C4-2B (cell line): ENCODE data around the gene ZNF320.
A peak's percentile ranks its signal among the peaks of the same experiment; 100 is the strongest.
"Not testable (repeated sequence)": the region's sequence is repeated elsewhere in the genome, so short reads cannot be mapped to it uniquely, and the experiment has no call there.

Source experiments
- H3K27ac ChIP-seq: fragments of 450-650 bp; 2 replicates; pipeline ENCODE4 v1.5.1; 2017
- ZFX ChIP-seq: fragments of 450-650 bp; IDR thresholded peaks from 2 replicates; pipeline ENCODE4 v1.6.1; 2017
- TF ChIP-seq, protein P1 (sequence below): fragments of 450-650 bp; conservative IDR thresholded peaks from 2 replicates; pipeline ENCODE4 v1.5.1; 2017; ENCODE audit warnings: mild to moderate bottlenecking

The ZNF320 gene

DNA sequence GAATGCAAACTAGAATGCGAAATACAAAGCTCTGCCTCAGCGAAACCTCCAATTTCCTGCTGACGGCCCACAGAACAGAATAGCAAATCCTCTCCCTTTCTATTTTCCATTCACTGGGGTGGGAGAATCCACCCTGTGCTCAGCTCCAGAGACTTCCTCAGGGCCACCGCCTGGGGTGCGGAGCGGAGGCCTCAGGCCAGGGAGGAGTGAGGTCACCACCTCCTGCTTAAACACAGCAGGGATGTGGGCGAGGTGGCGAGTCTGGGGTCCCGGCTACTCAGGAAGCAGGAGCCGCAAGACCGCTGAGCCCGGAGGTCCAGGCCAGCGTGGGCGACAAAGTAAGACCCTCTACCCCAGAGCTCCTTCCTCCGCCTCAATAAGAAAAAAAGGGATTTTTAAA, 666 bp upstream of the ZNF320 start:
- peak overlapping the region; percentile 97; the same call in 1 of the 2 replicates for H3K27ac ChIP-seq
- no peak for TF ChIP-seq ZFX
- TF ChIP-seq, protein P1, sequence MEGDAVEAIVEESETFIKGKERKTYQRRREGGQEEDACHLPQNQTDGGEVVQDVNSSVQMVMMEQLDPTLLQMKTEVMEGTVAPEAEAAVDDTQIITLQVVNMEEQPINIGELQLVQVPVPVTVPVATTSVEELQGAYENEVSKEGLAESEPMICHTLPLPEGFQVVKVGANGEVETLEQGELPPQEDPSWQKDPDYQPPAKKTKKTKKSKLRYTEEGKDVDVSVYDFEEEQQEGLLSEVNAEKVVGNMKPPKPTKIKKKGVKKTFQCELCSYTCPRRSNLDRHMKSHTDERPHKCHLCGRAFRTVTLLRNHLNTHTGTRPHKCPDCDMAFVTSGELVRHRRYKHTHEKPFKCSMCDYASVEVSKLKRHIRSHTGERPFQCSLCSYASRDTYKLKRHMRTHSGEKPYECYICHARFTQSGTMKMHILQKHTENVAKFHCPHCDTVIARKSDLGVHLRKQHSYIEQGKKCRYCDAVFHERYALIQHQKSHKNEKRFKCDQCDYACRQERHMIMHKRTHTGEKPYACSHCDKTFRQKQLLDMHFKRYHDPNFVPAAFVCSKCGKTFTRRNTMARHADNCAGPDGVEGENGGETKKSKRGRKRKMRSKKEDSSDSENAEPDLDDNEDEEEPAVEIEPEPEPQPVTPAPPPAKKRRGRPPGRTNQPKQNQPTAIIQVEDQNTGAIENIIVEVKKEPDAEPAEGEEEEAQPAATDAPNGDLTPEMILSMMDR, result no peak

DNA sequence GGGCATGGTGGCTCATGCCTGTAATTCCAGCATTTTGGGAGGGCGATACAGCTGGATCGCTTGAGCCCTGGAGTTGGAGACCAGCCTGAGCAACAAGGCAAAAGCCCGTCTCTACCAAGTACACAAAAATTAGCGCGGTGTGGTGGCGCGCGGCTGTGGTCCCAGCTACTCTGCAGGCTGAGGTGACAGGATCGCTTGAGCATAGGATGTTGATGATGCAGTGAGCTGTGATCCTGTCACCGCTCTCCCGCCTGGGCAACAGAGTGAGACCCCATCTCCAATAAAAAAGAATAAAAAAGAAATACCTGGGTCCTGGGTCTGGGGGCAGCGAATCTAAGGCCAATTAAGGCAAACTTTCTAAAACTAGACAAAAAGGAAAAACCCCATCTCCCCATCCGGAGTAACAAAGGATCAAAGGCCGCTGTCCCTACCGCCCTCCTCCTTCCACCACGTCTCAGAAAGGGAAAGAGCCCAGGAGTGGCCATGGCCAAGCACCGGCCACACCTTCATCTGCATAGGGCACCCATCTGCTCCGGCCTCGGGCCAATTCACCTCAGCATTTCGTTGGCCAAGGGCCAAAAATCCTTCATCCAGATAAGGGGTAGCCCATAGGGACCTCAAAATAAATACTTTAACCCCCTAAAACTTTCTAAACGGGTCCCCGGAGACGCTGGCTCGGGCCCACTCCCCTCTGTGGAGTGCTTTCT, 851 bp downstream of the ZNF320 start:
- peak overlapping the region; percentile 97 for H3K27ac ChIP-seq
- TF ChIP-seq, protein P1, result no peak
- TF ChIP-seq ZFX, result no peak

DNA sequence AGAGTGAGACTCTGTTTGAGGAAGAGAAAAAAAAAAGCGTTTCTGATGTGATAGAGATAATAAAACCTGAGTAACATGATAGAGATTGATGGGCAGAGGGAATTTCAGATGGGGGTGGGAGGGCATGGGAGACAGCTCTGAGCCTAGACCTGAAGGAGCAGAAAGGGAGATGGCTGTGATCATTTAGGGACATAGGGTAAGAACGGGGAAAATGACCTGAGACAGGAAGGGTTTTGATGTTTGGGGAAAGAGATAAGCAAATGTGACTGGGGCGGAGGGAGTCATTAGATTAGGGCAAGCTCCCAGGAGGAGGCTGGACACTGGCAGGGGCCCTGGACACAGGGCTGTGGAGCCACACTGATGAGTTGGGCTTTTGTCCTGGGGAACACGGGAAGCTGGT, 6.1 kb downstream of the ZNF320 start:
- H3K27ac ChIP-seq, result no peak overlapping the region

DNA sequence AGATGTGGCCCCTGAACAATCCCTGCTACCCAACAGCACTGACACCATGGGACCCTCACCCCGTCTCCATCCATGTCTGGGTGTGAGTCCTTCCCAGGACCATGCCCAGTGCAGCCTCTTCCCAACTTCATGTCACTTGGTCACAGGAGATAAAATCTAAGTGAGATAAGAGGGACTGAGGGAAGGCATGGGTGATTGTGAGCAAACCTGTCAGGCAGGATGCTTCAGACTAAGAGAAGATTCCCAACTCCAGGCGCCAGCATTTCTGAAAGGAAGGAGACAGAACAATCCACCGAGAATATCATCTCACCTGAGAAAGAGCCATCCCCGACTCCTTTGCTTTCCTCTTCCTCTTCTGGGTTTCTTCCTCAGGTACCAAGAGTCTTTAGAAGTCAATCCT, 7.5 kb downstream of the ZNF320 start:
- H3K27ac ChIP-seq, result peak overlapping the region; percentile 31; the same call in 1 of the 2 replicates
- TF ChIP-seq, protein P1, result no peak
- no peak for TF ChIP-seq ZFX

More for the DNA sequence above, 6.1 kb downstream of the ZNF320 start:
- TF ChIP-seq, protein P1, result no peak
- no peak for TF ChIP-seq ZFX

DNA sequence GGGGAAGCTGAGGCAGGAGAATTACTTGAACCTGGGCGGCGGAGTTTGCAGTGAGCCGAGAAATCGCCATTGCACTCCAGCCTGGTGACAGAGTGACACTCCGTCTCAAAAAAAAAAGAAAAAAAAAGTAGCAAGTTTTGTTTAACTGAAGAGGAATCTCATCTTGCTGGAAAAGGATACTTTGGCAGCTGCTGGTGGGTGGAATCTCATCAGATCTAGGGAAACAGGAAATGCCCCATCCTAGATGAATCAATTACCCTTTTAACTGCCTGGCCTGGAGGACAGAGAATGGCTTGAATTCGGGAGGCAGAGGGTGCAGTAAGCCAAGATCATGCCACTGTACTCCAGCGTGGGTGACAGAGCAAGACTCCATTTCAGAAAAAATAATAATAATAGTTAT, 8.4 kb downstream of the ZNF320 start:
- TF ChIP-seq, protein P1, result no peak
- TF ChIP-seq ZFX, result no peak
- H3K27ac ChIP-seq, result no peak overlapping the region

DNA sequence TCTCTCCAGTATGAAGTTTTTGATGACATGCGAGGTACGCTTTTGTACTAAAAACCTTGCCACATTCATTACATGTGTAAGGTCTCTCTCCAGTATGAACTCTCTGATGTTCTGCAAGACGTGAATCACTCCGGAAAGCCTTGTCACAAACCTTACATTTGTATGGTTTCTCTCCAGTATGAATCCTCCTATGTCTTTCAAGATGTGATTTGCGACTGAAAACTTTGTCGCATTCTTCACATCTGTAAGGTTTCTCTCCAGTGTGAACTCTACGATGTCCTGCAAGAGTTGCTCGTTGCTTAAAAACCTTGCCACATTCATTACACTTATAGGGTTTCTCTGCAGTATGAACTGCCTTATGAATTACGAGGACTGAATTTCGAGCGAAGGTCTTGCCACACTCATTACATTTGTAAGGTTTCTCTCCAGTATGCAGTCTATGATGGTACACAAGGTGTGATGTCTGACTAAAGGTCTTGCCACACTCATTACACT, 16.5 kb downstream of the ZNF320 start:
- H3K27ac ChIP-seq, result no peak overlapping the region
- TF ChIP-seq ZFX, result no peak
- TF ChIP-seq, protein P1, result no peak

DNA sequence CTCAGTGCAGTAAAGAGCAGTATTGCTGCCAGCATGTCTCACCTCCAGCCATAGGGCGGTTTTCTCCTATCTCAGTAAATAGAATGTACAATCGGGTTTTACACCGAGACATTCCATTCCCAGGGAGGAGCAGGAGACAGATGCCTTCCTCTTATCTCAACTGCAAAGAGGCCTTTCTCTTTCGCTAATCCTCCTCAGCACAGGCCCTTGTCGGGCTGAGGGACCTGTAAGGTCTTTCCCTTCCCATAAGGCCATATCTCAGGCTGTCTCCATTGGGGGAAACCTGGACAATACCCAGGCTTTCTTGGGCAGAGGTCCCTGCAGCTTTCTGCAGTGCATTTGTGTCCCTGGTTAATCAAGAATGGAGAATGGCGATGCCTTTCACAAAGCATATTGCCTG, 24.4 kb downstream of the ZNF320 start:
- H3K27ac ChIP-seq, result not testable (repeated sequence)

DNA sequence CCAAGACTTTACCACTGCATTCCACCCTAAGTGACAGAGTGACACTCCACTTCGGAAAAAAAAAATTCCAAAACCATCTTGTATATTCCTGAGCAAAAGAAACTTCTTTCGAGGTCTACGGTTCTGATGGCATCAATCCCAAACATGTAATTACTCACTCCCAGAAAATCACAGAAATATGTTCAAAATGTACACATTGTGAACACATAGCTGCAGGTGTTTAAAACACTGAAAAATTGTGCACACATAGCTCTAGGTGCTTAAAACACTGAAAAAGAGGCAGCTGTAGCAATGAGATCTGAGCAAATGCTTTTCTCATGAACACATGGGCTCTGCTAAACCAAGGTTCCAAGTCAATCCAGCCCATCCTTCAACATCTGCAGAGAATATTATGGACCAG, 26.0 kb downstream of the ZNF320 start:
- TF ChIP-seq, protein P1, result no peak
- TF ChIP-seq ZFX, result no peak

DNA sequence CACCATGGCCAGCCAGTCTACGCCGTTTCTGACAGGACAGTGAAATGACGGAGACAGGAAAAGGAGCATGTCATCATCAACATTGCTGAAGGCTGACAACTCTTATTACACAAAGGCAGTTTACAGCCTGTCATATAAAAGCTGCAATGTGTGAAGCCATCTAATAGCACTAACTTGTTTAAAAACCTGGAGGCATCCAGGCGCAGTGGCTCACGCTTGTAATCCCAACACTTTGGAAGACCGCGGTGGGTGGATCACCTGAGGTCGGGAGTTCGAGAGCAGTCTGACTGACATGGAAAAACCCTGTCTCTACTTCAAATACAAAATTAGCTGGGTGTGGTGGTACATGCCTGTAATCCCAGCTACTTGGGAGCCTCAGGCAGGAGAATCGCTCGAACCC, 29.4 kb downstream of the ZNF320 start:
- not testable (repeated sequence) for H3K27ac ChIP-seq

More for the DNA sequence above, 26.0 kb downstream of the ZNF320 start:
- no peak overlapping the region for H3K27ac ChIP-seq

DNA sequence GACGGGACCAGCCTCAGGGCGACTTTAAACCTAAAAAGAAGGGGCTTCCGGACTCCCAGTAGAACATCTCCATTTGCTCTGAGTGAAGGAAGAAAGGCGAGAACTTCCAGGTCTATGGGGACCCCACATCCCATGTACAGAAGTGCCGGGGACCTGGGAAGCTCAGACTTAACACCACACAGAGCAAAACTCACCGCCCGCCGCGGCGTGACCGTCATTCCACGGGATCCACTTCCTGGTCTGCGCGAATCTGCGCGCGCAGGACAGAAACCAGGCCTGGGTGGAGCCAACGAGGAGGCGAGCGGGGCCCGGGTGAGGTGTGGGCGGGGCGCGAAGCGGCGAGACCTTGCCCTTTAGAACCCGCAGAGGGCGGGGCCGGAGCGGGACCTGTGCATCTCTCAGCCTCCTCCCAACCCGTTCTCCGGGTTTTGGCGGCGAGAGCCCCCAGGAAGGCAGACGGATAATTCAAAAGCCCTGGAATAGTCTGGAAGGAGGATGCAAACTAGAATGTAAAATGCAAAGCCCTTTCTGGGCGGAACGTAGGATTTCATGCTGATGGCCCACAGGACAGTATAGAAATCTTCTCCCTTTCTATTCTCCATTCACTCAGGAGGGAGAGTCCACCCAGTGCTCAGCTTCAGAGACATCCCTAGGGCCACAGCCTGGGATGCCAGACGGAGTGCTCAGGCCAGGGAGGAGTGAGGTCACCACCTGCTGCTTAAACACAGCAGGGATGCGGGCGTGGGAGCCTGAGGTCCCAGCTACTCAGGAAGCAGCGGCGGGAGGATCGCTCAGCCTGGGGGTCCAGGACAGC, 39.9 kb downstream of the ZNF320 start, which contains the start of gene ZNF468:
TSS of gene ZNF468 (minus strand) at position 242 of the 814 bp plus-strand sequence. CDS start 3,347 bp downstream, outside the sequence.
- peak within 1 kb of the TSS; percentile 59 for H3K27ac ChIP-seq
